HG03520 (cell line): ENCODE data around the gene PTPRT.

Experiments used
- ATAC-seq: cut with Tn5 transposase; IDR thresholded peaks from one replicate; pipeline ENCODE4 v1.9.1; 2021; ENCODE audit warnings: mild to moderate bottlenecking, moderate library complexity; ENCODE audit not compliant: unreplicated experiment

The PTPRT gene

DNA sequence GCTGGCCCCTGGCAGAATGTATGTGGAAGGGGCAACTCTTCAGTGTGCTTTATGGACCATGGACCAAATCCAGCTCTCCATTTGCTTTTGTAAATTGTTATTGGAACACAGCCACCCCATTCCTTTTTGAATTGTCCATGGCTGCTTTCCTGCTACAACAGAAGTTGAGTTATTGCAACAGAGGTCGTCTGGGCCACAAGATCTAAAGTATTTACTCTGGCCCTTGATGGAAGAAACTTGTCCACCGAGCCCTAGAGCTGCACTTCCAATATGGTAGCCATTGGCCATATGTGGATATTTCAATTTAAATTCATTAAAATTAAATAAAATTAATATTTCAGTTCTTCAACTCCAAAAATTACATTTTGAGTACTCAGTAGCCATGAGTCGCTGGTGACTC, 543.5 kb downstream of the PTPRT start:
- no peak for ATAC-seq

DNA sequence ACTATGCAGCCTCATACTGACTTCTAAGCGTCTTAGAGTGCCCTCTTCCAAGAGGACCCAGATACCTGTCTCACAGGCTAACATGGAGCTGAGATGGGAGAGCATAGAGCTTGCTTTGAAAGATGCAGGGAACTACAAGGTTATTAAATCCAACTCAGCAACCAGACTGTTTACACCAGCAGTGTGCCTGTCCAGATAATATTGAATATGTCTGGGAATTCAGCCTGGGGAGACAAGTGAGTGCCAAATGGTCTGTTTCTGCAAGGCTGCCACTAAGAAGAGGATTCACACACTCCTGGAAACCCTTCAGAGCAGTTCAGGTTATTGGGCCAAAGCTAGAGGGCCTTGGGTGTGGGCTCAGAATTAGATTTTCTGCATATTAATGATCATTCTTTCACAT, 547.8 kb downstream of the PTPRT start:
- no peak for ATAC-seq

DNA sequence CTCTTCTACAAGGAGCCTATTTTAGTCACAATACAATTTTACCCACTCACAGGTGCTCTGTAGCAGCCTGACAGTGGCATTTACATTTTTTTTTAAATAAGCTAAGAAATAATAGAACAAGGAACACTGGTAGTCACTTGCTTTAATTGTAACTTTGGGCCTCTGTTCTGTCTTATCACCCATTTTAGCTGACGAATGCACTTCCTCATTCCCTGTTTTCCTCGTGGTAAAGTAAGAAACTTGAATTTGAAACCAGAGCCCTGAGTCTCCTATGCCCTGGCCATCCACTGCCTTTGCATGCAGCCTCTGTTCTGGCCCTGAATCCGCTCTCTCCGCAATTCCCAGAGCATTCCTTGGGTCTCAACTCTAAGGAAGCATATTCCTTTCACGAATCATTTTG, 550.6 kb downstream of the PTPRT start:
- no peak for ATAC-seq

DNA sequence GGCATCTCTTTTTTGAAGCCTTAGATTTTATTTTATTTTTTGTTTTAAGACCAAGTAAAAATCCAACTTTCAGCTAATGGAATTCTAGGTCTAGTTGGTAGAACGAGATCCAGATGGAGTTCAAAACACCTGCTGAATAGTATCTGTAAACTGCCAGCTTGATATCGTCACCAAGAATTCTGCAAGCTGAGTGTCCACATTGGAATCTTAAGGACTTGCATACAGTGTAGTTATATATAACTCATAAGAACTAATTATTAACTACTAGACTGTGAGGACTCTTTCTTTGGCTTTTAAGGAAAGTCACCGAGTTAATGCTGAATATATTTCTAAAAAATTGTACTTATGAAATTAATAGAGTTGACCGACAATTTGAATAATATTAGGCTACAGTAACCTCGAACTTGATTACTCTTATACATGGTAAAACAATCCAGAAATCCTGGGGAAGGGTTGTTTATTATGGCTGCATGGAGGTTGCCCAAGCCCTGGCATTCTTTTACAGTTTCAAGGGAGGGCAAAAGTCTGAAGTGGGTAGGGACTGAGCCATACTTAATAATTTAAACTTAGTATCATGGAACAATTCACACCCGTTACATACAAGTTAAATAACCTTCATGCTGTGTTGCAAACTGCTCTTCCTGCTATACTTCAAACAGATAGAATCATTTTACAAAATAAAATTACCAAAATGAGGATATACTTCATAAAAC, 553.9 kb downstream of the PTPRT start:
- no peak for ATAC-seq

DNA sequence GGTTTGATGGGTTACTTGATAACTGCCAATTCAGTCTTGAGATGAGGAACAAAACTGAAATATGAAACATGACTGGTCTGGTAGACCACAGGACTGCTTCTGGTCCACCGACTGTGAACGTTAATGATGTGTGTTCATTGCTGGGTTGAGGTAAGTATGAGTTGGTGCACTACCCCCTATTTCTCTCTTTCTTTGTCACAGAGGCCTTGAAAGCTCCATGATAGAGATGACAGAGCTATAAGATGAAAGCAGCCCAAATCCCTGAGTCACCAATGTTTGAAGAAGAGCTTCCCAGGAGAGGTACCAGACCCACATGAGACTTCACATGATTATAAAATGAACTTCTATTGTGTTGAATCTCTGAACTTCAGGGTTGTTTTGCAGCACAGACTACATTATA, 555.5 kb downstream of the PTPRT start:
- ATAC-seq: no peak

DNA sequence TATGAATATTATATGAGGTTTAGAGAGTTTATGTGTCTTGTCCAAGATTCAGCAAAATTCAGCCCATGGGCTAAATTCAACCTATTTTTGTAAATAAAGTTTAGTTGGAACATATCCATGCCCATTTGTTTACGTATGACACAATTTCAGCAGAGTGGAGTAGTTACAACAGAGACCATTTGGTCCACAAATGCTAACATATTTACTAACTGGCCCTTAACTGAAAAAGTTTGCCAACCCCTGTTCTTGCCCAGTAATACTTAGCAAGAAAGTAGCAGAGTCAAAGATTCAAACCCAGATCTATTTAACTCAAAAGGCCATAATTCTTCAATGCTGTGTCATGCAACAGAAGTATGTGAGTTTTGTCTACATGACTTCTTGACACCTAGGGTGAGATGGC, 561.0 kb downstream of the PTPRT start:
- no peak for ATAC-seq

DNA sequence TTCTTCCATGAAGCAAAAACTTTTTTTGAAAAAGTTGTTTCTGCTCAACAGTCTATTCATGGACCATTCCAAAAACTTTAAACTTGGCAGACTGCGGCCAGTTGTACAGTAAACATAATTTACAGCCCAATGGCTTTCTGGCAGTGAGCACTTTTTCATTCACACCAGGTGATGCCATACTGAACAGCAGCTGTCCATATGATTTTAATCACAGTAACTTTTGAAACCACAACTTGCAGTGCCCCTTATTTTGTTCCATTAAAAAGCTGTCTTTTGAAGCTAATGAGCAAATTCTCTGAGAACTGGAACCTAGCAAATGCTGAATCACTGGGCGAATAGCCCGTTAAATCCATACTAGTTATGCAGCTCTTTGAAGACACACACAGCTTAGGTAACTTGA, 576.6 kb downstream of the PTPRT start:
- ATAC-seq: no peak

DNA sequence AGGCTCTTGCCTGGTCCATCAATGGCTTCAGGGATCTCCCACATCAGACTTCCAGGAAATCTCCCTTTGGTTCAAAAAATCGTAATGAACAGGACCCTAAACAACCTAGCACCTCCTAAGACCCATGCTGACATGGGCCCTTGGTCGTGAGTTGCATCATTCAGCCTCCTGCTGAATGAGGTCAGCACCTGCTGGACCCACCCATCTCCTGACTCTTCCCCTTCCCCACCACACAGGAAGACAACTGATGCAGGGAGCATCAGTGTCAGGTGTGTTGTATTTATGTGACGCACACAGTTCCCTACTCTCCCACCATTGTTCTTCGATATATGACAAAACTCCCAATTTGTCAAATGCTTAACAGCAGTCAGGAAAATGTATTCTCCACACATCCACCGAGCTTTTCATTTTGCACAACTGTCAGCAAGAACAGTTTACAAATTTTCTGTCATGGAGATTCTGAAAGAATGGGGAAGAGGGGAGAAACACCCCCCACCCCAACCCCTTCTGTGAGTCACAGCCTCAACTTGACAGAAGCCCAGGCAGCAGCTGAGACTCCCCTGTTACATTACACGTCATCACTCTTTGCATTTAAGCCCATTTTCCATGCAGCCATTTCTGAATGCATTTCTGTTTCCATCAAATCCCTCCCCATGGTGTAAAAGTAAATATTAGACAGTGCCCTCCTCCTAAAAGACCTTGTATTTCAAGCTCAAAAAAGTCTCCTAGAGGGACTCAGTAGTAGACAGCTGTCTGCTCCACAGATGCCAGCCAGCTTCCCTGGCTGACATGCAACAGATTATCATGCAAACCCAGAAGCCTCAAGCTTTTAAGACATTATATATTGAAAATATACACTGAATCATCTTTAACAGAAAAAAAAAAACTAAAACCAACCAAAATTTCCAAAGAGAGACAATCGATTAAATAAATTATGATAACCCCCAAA, 577.5 kb downstream of the PTPRT start:
- no peak for ATAC-seq

DNA sequence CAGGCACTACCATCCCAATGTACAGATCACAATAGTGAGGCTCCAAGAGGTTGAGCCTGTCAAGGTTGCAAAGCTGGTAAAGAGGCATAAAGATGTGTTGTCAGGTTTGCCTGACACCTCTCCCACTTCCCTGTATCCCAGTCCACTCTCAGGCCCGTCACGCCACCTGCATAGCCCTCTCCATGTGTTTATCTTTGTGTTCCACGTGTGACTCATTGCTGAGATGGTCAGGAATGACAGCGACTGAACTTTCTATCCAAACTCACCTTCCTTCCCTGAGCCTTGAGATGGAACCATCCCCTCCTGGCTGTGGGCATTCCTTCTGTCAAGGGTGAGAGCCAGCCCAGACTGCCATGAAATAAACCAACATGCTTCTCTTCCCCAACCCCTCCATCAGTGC, 578.3 kb downstream of the PTPRT start:
- no peak for ATAC-seq

DNA sequence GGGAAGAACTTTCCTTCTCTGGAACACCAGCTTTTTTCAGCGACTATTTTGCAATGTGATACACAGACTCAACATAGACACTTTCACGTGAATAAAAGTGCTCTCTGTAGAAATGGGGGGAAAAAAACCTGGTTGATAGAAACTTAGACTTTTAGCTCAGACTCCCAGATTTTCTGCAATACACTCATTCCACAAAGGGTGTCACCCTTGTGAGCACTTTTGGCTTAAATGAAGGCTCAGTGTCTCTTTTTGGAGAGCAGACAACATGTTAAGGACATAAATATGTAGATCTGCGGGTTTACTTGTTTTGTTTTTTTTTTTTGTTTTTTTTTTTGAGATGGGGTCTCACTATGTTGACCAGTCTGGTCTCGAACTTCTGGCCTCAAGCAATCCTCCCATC, 579.6 kb downstream of the PTPRT start:
- ATAC-seq: no peak

DNA sequence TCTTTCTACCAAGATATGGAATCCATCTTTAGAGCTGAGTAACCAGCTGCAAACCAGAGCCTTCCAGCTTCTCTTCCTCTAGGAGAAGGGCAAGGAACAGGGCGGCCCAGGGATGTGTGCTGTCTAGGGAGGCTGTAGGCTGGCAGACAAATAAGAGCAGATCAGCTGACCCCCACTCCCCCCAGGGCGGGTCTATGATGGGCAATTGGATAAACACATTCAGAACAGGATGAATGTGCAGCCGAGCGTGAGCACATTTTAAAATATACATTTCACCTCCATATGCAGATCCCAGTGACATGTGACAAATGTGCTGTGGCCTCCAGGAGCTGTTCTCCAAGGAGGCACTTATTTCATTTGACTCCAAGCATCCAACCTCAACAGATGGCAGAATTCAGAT, 580.1 kb downstream of the PTPRT start:
- no peak for ATAC-seq

DNA sequence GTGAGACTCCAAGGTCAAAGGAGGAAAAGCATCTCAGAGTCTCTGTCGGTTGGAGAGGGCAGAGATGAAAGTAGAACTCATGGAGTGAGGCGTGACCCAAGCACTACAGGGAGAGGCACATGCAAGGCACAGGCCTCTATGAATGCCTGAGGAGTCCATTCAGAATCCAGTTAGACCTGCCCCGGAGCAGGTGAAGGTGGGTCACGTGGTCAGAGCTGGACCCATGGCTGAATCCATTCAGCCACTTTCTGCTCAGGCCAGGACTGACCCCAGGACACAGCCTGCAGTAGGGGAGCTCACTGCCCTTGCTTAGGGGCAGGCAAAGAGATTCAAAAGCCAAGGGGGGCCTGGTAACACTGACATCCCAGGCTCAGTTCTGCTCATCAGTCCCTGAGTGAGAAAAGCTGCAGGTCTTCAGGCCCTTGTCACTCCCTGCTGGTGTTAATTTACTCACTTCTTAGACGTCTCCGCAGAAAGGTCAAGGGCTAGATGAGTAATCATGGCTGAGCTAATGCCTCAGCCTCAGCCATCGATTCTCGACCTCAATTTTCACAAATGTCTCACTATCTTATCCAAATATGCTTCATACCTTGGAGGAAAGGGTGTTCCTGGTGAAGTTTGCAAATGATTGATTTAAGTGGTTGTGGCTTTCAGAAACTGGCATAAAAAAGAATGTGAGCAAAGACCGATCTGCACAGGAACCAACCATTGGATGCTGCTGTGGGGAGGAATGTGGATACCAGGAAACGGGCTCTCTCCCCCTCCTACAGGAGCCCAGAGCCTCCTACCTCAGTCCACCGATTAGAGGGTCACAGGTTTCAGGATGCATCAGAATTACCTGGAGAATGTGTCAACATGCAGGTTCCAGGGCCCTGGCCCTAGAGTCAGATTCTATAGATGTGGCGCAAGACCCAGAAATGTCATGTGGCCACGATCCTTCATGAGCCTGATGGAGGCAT, 584.4 kb downstream of the PTPRT start:
- no peak for ATAC-seq

DNA sequence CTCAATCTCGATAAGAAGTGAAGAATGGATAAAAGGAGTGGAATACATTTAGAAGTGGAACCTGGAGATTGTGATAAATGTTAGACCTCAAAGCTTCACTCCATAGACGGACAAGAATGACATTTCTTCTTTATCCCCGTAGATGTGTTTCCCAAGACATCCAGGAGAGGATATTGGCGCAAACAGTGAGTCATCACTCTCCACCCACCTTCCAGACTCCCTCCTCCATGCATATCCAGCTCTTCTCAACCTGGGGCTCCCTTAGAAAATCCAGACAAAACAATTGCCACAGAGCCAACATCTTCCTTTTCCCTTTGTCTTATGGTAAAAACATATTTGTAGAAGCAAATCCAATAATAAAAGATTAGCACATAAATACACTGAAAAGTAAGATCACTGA, 586.1 kb downstream of the PTPRT start:
- no peak for ATAC-seq

DNA sequence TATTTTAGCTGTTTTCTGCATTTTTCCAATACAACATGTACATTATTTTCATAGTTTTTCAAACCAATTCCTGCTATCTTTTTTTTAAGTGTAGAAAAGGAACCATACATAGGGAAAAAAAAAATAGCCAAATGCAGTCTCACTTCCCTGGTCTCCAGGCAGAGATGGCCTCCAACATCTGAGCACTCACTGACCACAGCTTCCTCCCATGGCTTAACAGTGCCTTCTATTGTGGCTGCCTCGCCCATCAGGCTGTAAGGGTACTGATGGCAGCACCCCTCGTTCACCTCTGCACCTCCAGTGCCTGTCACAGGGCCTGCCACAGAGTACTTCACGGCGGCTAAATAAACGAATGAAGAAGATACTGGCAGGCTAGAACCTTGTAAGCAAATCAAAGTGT, 591.1 kb downstream of the PTPRT start:
- ATAC-seq: no peak

DNA sequence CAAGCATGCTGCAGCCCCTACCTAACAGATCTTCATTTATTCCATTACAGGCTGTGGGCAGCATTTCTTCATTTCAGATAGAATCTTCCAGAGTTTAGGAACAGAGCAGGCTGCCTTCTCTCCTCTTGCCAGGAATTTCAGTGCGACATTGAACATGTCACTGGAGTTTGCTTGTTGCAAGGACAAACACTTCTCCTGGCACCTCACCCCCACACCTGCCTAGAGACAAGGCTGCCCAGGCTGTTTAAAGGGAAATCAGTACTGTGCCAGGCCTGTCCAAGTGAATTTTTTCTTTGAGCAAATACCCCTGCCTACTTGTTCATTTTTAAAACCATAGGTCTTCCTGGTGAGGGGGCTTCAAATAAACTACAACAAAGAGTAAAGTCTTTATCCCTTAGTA, 594.1 kb downstream of the PTPRT start:
- ATAC-seq: no peak

DNA sequence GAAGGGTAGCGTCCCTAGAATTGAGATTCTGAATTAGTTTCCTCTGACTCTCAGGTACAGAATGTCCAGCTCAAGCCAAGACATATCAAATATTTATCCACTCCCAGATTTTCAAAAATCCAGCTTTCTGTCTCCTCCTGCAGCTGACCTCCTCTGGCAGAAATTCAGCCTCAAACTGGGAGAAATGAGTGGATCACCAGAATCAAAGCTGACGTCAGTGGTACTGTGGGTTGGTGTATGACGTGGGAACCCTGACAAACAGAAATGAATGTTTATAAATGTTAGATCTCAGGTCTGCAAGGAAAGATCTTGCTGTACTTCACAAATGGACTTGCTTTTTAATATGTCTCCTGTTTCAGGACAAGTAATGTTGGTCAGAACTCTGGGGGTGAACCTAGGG, 595.0 kb downstream of the PTPRT start:
- no peak for ATAC-seq

DNA sequence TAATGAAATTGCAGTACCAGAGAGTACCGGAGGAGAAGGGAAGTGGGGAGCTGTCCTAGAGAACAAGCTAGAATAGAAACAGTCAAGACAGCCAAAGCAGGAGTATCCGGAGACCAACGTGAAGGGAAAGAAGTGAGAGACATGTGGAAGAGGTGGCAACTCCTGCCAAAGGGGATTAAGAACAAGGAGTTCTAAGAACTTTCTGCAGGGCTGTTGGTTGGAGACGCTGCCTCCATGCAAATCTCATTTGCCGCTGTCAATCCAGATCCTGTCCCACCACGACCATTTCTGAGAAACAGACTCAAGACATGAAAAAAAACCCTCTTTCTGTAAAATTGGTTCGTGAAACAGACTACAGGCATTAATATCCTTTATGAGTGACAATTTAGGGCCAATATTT, 595.7 kb downstream of the PTPRT start:
- no peak for ATAC-seq

DNA sequence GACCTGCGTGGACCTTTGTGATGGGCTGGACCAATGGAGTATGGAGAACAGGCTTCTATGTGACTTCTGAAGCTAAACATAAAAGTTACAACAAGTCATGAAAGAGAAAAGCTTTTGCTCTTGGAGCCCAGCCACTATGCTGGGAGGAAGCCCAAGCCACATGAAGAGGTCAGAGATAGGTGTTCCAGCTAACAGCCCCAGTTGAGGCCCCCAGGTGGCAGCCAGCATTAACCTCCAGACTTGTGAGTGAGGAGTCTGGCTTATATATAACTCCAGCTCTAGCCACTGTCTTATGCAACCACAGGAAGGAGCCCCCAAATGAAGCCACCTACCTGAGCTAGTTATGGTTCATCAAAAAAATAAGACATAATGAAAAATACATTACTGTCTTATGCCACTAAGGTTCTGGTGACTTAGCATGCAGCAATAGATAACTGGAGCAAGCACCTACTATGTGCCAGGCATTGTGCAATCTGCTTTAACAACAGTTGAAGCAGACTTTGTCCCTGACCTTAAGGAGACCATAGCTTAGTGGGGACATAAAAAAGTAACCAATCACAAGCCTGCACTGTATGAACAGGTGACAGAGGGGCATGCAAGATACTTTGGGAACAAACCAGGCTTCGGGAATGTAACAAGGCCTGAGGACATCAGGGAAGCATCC, 599.6 kb downstream of the PTPRT start:
- no peak for ATAC-seq

DNA sequence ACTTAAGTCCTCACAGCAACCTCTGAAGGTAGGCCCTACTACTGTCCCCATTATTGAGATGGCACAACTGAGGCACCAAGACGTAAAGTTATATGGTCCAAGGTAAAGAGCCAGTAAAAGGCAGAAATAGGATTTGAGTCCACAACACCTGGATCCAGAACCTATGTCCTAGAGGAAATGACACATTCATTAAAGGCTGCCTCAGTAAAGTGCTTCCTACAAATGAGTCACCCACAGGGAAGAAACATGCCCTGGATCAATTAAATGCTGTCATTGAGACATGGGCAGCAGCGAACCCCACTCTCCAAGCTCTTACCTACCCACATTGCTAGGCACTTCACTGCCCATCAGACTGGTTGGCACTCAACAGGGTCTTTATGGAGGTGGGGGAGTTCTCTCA, 600.9 kb downstream of the PTPRT start:
- ATAC-seq: no peak

DNA sequence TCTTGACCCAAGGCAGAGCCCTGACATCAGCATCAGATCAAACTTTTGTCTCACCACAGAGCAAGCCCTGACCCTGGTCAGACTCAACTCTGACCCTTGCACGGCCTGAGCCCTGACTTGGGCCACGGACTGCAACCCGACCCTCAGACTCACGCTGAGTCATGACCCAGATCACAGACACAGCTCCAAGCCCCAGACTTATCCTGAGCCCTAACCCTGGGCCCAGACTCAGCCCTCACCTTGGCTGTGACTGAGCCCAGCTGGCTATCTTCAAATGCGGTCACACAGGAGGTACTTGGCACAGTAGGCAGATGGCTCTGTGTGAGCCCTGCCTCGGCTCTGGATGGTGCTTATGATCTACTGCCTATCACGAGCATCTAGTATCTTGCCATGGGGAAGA, 602.3 kb downstream of the PTPRT start:
- ATAC-seq: no peak

DNA sequence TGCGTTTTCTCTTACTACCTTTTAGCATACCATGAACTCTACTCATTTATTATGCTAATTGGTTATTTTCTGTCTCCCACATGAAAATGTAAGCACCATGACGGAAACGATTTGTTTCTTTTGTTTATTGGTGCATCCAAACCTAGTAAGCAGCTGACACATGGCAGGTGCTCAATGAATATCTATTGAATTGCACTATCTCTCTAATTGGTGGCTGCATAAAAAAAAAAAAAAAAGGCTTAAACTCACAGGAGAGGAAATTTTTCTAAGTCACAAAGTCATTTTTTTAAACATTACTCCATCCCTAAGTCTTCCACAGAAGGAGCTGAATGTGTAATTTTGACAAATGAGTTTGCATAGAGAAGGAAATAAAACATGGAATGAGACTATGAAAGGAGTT, 608.4 kb downstream of the PTPRT start:
- ATAC-seq: no peak
